Esophagus muscularis mucosa (tissue), 3 donors: ENCODE data around the gene CDKN3.

Experiments
- CTCF ChIP-seq, 3 experiments: fragments of 200-600 bp in 2 of 3; fragments of 450-650 bp in 1 of 3; sonication (generic) in 2 of 3; IDR thresholded peaks; one replicate each; pipeline ENCODE4 v1.5.1; 2017 to 2019; ENCODE audit warnings: antibody characterized with exemption in 3 of 3, mild to moderate bottlenecking in 2 of 3, moderate library complexity in 1 of 3
- POLR2A ChIP-seq: fragments of 450-650 bp; IDR thresholded peaks from one replicate; pipeline ENCODE4 v1.6.1; 2017; ENCODE audit warnings: antibody characterized with exemption, moderate library complexity, mild to moderate bottlenecking, low read depth
- POLR2AphosphoS5 ChIP-seq, 2 donors: sonication (generic); formaldehyde crosslinking; IDR thresholded peaks; one replicate each; pipeline ENCODE4 v1.6.1; 2017; ENCODE audit warnings: antibody characterized with exemption in 2 of 2

- TF ChIP-seq POLR2A (no peak), CTCF (IDR thresholded peaks at IDR 0.05) (no peak), POLR2AphosphoS5 (IDR thresholded peaks at IDR 0.05) (no peak)
These were observed 31.1 kb downstream of the CDKN3 start for GRCh38 chr14:54427871-54428270.
